ENCODE data around the gene GLIPR1L2. TPM values are rescaled to one million over a fixed set of nuclear protein-coding genes. Genes with fewer than 3 reads are reported as not detected.
"Not testable (repeated sequence)": the region's sequence is repeated elsewhere in the genome, so short reads cannot be mapped to it uniquely, and the experiment has no call there.

The GLIPR1L2 gene
- 1 to 10 TPM in 4 of 5 donors, under 1 TPM in 1; 0.63 to 3.6 (median 2.2) TPM for polyA plus RNA-seq (ENCODE audit: insufficient read depth in 1 of 5, insufficient read length in 5 of 5, low replicate concordance in 1 of 5)
- long read RNA-seq, donor 1, partial matches to known transcripts = 0 of 1 reads
- long read RNA-seq, donor 1, other reads (novel, unspliced or antisense) = 0 of 1 reads
- long read RNA-seq, donor 2, partial matches to known transcripts = 0 of 2 reads
- long read RNA-seq, donor 2, other reads (novel, unspliced or antisense) = 0 of 2 reads
- long read RNA-seq, donor 3 = 0 reads
- long read RNA-seq, donor 4 = 0 reads
- long read RNA-seq, donor 5 = 0 reads
- long read RNA-seq, donor 6, partial matches to known transcripts = 0 of 1 reads
- long read RNA-seq, donor 6, other reads (novel, unspliced or antisense) = 0 of 1 reads
- long read RNA-seq, donor 7 = 0 reads
- long read RNA-seq, donor 8, partial matches to known transcripts = 0 of 2 reads
- long read RNA-seq, donor 8, other reads (novel, unspliced or antisense) = 0 of 2 reads

DNA sequence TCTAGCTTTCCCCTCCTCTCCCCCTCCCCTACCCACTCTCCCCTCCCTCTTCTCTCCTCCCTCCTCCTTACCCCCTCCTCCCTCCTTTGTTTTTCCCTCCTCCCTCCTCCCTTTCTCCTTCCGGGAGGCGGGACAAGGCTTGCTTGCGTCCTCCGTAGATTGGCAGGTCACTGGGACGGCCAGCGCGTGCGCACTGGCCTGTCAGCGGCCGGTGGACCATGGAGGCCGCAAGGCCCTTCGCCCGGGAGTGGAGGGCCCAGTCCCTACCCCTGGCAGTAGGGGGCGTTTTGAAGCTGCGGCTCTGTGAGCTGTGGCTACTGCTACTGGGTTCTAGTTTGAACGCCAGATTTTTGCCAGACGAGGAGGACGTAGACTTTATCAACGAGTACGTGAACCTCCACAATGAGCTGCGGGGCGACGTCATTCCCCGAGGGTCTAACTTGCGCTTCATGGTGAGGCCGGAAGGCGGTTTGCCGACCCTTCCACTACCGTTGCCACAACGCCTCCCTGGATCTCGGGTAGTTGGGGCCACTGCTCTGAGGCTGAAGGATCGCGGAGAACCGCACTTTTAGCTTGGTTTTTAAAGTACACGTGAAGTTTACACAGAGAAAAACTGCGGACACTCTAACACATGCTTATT, at the start of gene GLIPR1L2:
Gene GLIPR1L2 (plus strand): TSS at position 191 of the 640 bp plus-strand sequence. CDS start 28 bp downstream, at position 219.
- peak; percentile 93 to 94 for DNase-seq

DNA sequence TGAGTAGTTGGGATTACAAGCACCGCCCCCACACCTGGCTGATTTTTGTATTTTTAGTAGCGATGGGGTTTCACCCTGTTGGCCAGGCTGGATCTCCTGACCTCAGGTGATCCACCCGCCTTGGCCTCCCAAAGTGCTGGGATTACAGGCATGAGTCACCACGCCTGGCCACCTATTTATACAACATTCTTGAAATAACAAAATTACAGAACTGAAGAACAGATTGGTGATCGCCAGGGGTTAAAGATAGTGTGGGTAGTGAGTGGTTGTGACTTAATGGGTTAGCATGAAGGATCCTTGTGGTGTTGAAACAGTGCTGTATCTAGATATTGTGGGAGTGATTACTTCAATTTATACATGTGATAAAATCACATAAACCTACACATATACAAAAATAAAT, 49.0 kb upstream of the GLIPR1L2 start:
- no peak for DNase-seq

DNA sequence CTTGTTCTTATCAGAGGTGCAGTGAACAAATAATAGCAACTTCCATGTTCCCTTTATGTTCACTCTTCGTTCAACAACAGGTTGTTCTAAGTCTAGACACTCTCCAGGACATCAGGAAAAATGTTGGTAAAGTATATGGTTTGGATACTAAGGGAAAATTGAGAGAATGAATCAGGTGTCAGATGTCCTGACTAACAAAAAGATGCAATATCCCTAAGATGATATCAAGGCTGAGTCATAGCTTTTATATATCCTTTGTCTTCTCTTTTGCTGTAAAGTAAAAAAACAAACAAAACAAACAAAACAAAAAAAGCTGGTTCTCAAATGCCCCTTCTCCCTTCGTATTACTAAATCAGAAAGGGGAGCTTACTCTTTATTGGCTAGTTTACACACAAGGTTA, 45.4 kb upstream of the GLIPR1L2 start:
- no peak for DNase-seq

DNA sequence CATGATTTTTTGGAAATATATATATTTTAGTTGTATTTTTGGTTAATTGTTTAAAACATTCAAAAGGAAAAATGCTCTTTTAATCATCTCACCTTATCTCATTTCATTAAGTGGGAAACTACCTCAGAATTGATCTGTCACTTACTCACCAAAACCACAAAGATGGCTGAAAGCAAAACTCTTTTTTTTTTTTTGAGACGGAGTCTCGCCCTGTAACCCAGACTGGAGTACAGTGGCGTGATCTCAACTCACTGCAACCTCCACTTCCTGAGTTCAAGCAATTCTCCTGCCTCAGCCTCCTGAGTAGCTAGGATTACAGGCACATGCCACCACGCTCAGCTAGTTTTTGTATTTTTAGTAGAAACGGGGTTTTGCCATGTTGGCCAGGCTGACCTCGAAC, 44.7 kb upstream of the GLIPR1L2 start:
- DNase-seq = not testable (repeated sequence)

DNA sequence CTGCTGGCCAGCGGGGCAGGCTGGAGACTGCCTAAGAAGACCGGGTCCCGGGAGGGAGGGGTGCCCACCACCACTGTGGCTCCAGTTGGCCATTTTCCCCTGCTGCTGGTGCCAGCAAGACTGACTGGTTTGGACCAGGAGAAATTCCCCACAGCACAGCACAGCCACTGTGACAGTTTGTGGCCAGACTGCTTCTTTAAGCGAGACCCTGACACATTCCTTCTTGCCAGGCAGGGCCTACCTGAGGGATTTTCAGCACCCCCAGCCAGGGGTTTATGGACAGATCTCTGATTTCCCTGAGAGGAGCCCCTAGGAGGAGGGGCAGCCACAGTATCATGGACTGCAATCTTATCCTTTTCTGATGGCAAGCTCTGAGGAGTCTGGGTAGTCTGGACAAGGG, 40.9 kb upstream of the GLIPR1L2 start:
- DNase-seq = no peak

DNA sequence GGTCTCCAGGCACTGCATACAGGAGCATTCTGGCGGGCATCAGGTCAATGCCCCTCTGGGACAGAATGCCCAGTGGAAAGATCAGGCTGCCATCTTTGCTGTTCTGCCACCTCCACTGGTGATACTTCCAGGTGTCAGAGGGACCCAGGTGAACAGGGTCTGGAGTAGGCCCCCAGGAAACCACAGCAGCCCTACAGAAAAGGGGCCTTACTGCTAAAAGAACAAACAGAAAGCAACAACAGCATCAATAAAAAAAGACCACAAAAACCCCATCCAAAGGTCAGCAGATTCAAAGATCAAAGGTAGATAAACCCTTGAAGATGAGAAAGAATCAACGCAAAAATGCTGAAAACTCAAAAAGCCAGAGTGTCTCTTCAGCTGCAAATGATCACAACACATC, 40.5 kb upstream of the GLIPR1L2 start:
- no peak for DNase-seq

DNA sequence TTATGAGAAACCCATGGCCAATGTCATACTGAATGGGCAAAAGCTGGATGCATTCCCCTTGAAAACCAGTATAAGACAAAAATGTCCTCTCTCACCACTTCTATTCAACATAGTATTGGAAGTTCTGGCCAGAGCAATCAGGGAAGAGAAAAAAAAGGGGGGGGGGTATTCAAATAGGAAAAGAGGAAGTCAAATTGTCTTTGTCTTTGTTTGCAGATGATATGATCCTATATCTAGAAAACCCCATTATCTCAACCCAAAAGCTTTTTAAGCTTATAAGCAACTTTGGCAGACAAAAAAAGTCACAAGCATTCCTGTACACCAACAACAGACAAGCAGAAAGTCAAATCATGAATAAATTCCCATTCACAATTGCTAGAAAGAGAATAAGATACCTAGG, 36.9 kb upstream of the GLIPR1L2 start:
- no peak for DNase-seq

DNA sequence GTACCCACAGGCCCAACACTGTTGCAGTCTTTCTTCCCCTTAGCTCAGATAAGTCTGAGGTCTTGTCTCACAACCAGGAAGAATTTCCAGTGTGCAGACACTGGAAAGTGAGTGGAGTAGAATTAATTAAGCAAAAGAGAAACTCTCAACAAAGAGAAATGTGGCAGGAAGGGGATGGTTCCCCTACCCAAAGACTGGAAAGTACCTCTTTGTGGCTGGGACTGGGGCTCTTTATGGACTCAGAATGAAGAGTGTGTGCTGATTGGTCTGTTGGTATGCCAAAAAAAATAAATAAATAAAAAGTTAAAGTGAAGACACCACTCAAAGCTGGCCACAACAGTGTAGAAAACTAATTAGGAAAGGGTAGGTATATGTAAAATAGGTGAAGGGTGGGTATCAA, 30.0 kb upstream of the GLIPR1L2 start:
- DNase-seq = no peak

DNA sequence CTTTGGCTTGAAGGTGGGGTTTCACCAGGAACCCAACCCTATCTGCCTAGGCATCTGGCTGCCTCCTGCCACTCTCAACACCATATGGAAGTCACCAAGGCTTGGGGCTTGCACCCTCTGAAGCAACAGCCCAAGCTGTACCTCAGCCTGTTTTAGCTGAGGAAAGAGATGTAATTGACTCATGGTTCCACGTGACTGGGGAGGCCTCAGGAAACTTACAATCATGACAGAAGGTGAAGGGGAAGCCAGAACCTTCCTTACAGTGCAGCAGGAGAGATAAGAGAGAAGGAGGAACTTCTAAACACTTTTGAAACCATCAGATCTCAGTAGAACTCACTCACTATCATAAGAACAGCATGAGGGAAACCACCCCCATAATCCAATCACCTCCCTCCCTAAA, 29.5 kb upstream of the GLIPR1L2 start:
- no peak for DNase-seq

DNA sequence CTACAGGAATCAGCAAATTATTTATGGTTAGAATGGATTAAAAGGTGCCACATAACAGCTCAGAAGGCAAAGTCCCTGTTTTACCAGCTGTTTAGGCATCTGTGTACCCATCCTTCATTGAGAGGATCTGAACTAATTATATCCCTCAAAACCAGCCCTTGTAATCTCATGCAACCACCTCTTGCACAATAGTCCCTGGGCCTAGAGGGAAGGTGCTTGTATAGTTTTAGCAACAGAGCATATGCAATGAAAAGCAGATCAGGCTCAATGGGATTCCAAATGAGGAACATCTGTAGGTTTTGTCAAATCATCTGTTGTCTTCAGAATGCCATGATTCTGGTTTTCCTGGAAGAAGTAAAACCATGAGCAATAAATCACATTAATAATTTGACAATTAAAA, 26.0 kb upstream of the GLIPR1L2 start:
- no peak for DNase-seq

DNA sequence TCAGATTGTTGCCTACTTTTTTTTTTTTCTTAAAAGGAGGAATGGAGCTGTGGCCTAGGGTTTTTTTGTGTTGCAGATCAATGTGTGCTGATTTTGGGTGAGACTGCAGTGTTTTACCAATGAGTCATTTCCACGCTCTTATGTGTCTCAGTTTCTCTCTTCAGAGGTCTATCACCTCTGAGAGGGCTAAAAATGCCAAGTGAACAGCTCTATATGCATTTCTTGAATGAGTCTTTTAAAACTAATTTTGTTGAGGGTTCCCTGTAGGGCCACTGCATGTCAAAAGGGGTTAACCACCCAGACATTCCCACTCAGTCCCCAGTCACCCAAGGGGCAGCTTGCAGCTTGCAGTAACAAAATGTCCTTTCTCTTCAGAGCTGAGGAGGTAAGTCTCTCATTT, 24.3 kb upstream of the GLIPR1L2 start:
- no peak for DNase-seq

DNA sequence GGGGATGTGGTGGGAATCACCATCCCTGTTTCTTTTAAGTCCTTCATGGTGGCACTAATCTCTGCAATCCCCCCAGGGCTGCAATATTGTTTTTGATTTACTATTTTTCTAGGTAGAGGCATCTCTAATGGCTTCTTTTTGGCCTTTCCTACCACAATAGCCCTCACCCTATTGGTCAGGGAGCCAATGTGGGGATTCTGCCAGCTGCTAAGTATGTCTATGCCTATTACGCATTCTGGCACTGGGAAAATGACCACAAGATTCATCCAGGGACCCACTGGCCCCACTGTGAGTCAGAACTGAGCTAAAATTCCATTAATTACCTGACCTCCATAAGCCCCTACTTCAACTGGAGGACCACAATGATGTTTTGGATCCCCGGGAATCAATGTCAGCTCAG, 15.9 kb upstream of the GLIPR1L2 start:
- DNase-seq = no peak

DNA sequence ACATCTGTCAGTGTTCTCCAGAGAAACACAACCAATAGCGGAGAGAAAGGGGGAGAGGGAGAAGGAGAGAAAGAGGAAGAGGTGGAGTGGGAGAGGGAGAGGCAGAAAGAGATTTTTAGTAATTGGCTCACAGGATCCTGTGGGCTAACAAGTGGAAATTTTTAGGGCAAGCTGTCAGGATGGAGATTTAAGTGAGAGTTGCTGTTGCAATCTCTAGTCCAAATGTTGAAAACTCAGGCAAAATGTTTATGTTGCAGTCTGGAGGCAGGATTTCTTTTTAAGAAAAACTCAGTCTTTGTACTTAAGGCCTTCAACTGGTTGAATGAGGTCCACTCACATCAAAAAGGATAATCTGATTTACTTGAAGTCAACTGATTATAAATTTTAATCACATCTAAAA, 12.5 kb upstream of the GLIPR1L2 start:
- DNase-seq = no peak

DNA sequence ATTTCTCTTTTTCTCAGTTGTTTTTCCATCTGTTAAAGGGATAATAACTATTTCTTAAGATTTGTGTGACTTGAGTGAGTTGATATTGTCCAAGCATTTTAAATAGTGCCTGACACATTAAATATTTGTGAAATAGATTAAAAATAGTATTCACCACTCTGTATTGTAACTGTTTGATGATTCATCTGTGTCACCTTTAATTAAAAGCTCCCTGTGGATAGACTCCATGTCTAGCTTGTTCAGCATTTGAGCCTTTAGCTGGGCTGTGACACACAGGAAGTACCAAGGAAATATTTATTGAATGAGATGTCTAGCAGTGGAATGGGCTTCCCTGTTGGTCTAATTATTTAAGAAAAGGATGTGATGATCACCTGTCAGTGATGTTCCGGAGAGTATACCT, 1.8 kb upstream of the GLIPR1L2 start:
- no peak for DNase-seq

DNA sequence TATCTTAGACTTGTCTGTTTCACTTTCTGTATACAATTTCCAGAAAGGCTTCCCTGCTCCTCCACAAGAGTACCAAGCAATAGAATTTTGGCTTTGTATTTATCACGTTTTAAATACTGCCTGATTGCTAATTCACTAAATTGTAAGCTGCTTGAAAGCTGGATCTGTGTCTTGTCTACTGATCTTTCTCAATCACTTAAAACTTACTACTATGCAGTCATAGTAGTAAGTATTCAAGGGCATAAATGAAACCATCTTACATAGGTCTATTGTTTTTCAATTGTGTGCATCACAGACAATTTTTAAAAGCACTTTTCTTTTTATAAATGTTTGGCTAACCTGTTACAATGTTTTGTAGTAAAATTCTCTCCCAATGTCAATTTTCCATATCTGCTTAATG, 1.2 kb upstream of the GLIPR1L2 start:
- no peak for DNase-seq

DNA sequence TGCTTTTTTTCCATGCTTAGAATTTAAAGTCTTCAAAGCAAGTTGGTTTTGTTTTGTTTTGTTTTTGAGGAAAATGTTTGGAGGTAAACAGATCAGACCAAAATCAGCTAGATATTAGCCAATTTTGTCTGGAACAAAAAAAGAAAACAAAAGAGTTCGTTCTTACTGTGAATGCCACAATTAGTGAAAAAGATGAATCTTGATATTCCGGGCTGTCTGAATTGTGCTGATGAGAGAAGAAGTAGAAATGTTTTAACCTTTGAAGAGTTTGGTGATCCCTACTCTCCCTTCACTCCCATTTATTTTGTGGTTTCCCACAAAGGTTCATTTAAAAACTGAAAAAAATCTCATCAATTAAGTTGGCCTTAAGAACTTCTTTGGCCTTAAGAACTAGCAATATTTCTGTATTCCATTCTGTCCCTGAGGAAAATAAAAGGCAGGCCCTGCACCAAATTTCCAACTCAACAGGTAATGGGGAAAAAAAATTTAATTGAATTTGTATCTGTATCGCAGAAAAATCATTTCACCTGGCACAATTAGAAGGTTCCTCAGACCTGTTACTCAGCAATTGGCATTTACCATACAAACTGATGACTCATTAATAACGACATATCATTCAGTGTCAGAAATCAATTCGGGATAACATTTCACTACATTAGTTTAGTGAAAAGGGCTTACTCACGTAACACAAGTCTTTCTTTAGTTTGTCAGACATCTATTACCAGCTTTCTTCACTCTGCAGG, 562 bp upstream of the GLIPR1L2 start:
- DNase-seq = no peak

DNA sequence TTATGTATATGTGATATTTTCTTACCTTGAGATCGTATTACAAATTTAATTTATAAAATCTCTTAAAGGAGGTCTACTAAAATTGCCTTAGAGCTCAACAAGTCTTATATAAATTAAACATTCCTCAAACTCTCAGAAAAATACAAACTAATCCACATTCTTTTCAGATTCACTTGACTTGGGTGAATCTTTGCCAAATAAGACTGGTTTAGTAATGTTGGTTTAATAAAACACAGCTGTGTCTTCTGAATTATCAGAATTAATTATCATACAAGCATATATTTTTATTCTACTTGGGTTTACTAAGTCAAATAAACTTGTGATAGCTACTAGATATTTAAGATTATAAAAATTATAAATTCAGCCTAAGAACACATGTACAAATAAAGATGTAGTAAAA, 13.3 kb downstream of the GLIPR1L2 start:
- DNase-seq = no peak

DNA sequence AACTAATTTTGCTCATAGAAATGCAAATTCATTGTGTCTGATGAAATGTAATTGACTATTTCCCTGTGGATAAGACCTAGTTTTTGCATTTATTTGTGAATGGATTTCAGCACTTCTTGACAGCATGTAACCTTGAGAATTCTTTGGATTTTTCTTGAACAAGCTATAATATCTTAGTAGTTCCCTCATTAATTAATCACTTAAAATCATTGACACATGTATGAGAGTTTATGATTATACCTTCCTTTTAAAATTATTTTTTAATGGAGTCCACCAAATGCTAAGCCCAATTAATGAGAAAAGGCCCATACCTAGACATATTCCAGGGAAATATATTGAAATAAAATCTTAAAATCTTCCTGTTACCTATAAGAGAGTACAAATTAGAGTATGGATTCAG, 16.8 kb downstream of the GLIPR1L2 start:
- no peak for DNase-seq

DNA sequence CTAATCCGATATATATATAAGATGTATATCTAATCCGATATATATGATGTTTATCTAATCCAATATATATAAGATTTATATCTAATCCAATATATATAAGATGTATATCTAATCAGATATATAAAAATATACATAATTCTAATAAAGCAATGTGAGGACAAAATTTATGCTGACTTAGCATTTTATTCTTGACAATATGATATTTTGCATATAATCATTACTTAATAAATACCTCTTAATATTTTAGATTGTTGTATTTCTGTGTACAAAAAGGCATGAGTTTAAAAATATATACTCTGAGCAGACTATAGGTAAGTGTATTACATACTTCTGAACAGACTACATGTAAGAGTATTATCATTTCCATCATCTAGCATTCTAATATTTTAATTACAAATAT, 18.9 kb downstream of the GLIPR1L2 start:
- DNase-seq = no peak

DNA sequence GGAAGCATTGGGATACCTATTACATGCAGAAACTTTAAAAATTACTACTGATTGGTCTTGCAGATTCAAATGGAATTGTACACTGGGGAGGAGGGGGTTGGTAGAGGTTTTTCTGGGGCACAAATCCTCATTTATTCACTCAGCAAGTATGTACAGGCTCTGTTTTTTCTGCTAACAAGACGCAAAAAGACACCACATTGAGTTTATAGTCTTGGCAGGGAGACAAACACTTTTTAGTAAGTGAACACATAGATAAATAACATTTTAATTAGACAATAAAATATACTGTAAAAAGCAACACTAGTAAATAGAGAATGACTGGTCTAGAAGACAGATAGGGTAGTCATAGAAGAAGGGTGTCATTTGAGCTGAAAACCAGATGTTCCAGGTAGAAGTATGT, 23.8 kb downstream of the GLIPR1L2 start:
- no peak for DNase-seq

DNA sequence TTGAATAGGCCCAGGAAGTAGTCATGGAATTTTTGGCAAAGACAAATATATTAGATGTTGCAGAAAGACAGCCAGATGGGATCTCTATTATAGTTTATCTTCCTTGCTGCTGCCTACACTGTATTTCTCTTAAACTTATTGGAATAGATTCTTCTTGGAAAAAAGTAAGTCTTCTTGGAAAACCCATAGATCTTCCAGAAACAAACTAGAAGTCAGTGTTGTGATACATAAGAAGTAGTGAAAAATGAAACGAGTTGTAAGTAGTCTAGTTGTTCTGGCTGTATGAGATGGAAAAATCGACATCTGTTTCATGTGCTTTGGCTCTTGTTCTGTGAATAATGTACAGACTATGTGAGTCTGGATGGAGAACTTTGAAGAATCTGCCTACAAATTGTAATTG, 29.0 kb downstream of the GLIPR1L2 start:
- no peak for DNase-seq

DNA sequence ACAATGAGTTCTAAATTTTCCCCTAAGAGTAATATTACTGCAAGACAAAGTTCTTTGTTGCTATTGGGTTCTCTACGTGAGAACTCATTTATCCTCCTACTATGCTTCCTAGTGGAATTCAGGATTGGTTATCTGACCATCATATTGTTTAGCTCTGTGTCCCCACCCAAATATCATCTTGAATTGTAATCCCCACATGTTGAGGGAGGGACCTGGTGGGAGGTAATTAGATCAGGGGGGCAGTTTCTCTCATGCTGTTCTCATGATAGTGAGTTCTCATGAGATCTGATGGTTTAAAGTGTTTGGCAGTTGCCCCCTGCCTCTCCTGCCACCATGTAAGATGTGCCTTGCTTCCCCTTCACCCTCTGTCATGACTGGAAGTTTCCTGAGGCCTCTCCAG, 36.6 kb downstream of the GLIPR1L2 start:
- no peak for DNase-seq

DNA sequence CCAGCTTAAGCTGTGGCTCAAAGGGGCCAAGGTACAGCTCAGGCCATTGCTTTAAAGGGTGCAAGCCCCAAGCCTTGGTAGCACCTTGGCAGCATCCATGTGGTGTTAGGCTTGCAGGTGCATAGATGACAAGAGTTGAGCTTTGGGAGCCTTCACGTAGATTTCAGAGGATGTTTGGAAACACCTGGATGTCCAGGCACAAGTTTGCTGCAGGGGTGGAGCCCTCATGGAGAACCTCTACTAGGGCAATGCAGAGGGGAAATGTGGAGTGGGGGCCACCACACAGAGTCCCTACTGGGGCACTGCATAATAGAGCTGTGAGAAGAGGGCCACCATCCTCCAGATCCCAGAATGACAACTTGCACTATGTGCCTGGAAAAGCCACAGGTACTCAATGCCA, 37.9 kb downstream of the GLIPR1L2 start:
- DNase-seq = no peak

Measured in right lung (tissue), 10 donors.